Karpas-422 (cell line): ENCODE measurements around the gene DCANP1. TPM values are rescaled to one million over a fixed set of nuclear protein-coding genes. Genes with fewer than 3 reads are reported as not detected.

Source experiments
- DNase-seq: peaks from one replicate; pipeline ENCODE4 v3.0.0-alpha.2; 2015
- H2AFZ ChIP-seq: fragments of 200-600 bp; sonication (generic); 2 replicates; pipeline ENCODE4 v1.6.1; 2014; ENCODE audit warnings: antibody characterized with exemption, low read length, mixed read lengths
- H3K27ac ChIP-seq: fragments of 200-600 bp; sonication (generic); 2 replicates; pipeline ENCODE4 v1.5.1; 2014; ENCODE audit warnings: mild to moderate bottlenecking, low read length, moderate library complexity
- H3K27me3 ChIP-seq: fragments of 200-600 bp; sonication (generic); 2 replicates; pipeline ENCODE4 v1.6.1; 2014; ENCODE audit warnings: low read length, mixed read lengths
- H3K36me3 ChIP-seq: fragments of 200-600 bp; sonication (generic); 2 replicates; pipeline ENCODE4 v1.6.1; 2014; ENCODE audit warnings: low read length, mixed read lengths; ENCODE audit not compliant: insufficient read depth
- H3K4me1 ChIP-seq: fragments of 200-600 bp; sonication (generic); 2 replicates; pipeline ENCODE4 v1.6.1; 2014; ENCODE audit warnings: mild to moderate bottlenecking, low read length, mixed read lengths
- H3K4me2 ChIP-seq: fragments of 200-600 bp; sonication (generic); 2 replicates; pipeline ENCODE4 v1.6.1; 2014; ENCODE audit warnings: low read length, low read depth, mild to moderate bottlenecking; ENCODE audit not compliant: poor library complexity, severe bottlenecking
- H3K4me3 ChIP-seq: fragments of 200-600 bp; sonication (generic); 2 replicates; pipeline ENCODE4 v1.5.1; 2014; ENCODE audit warnings: mild to moderate bottlenecking, antibody characterized with exemption, low read length, mixed read lengths
- H3K79me2 ChIP-seq: fragments of 200-600 bp; sonication (generic); 2 replicates; pipeline ENCODE4 v1.6.1; 2014; ENCODE audit warnings: mild to moderate bottlenecking, low read length, mixed read lengths
- H3K9ac ChIP-seq: fragments of 200-600 bp; sonication (generic); 2 replicates; pipeline ENCODE4 v1.6.0; 2014; ENCODE audit warnings: low read length
- H3K9me2 ChIP-seq: fragments of 200-600 bp; sonication (generic), shearing (Covaris generic); replicated peaks from 2 replicates; pipeline ENCODE4 v1.6.0; 2014; ENCODE audit warnings: mild to moderate bottlenecking, low read length, moderate library complexity; ENCODE audit not compliant: insufficient read depth
- H3K9me3 ChIP-seq: fragments of 300-700, 200-600 bp; sonication (generic); 2 replicates; pipeline ENCODE4 v1.6.1; 2014; ENCODE audit warnings: low read length, mixed read lengths
- H4K20me1 ChIP-seq: fragments of 200-600 bp; sonication (generic); 2 replicates; pipeline ENCODE4 v1.6.1; 2014; ENCODE audit warnings: mild to moderate bottlenecking, antibody characterized with exemption, low read length, low read depth; ENCODE audit not compliant: insufficient read depth
- total RNA-seq: library from RNA; depleted of rRNA; stranded (reverse); fragments of >200 nt; shearing (Covaris generic); gene quantifications from 2 replicates; pipeline ENCODE4 v1.2.3, GENCODE V29; 2014; ENCODE audit warnings: low replicate concordance

The DCANP1 gene
- total RNA-seq, 1 experiment from 2014 or later, result not detected

DNA sequence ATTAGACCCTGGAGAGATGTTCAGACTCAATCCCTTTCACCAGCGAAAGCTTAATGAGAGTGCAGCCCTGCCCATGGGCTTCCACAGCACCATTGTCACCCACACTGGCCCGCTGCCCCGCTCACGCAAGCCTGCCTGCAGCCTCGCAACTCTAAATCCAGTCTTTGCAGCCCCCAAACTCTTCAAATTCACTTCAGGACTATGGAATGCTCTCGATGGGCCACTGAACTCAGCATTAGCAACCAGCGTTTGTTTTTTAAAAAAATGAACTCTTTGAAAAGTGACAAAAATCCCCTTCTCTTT is 17.1 kb downstream of the DCANP1 start:
- H3K36me3 ChIP-seq, result no peaks in the 10 kb centered on the region
- H3K9me2 ChIP-seq, result no peaks in the 10 kb centered on the region
- no peak overlapping the region for H3K27ac ChIP-seq
- H3K4me1 ChIP-seq, result no peaks in the 10 kb centered on the region
- peaks cover 3% of the 10 kb centered on the region; the same call in 1 of the 2 replicates for H3K9me3 ChIP-seq
- no peak for DNase-seq
- no peak overlapping the region for H3K4me2 ChIP-seq
- H3K9ac ChIP-seq, result no peak overlapping the region
- no peaks in the 10 kb centered on the region for H3K27me3 ChIP-seq
- H2AFZ ChIP-seq, result no peak overlapping the region
- no peak overlapping the region for H3K4me3 ChIP-seq
- no peaks in the 10 kb centered on the region for H3K79me2 ChIP-seq
- no peaks in the 10 kb centered on the region for H4K20me1 ChIP-seq

GRCh38 chr5:135429301-135430134 is 17.6 kb downstream of the DCANP1 start:
- Histone ChIP-seq H3K9me2 (no peaks in the 10 kb centered on the region), H3K79me2 (no peaks in the 10 kb centered on the region), H3K4me2 (no peak overlapping the region), H3K4me3 (no peak overlapping the region), H3K36me3 (no peaks in the 10 kb centered on the region), H3K4me1 (no peaks in the 10 kb centered on the region), H4K20me1 (no peaks in the 10 kb centered on the region), H3K9me3 (peaks cover 3% of the 10 kb centered on the region; the same call in 1 of the 2 replicates), H2AFZ (no peak overlapping the region), H3K27me3 (no peaks in the 10 kb centered on the region), H3K9ac (no peak overlapping the region), H3K27ac (no peak overlapping the region)
- DNase-seq, result no peak

- Histone ChIP-seq H3K27ac (no peak overlapping the region), H4K20me1 (no peaks in the 10 kb centered on the region), H3K27me3 (no peaks in the 10 kb centered on the region), H3K9ac (no peak overlapping the region), H3K4me1 (no peaks in the 10 kb centered on the region), H3K9me2 (no peaks in the 10 kb centered on the region), H3K9me3 (peaks cover 3% of the 10 kb centered on the region; the same call in 1 of the 2 replicates), H3K36me3 (no peaks in the 10 kb centered on the region), H3K4me3 (no peak overlapping the region), H3K79me2 (no peaks in the 10 kb centered on the region), H2AFZ (no peak overlapping the region), H3K4me2 (no peak overlapping the region)
- no peak for DNase-seq
Observed at GRCh38 chr5:135428586-135428985, 18.6 kb downstream of the DCANP1 start.

- Histone ChIP-seq H4K20me1 (no peaks in the 10 kb centered on the region), H3K27me3 (no peaks in the 10 kb centered on the region), H3K4me1 (no peaks in the 10 kb centered on the region), H3K9me3 (peaks cover 3% of the 10 kb centered on the region; the same call in 1 of the 2 replicates), H3K4me2 (no peak overlapping the region), H3K9me2 (no peaks in the 10 kb centered on the region), H3K9ac (no peak overlapping the region), H2AFZ (no peak overlapping the region), H3K79me2 (no peaks in the 10 kb centered on the region), H3K4me3 (no peak overlapping the region), H3K27ac (no peak overlapping the region), H3K36me3 (no peaks in the 10 kb centered on the region)
- DNase-seq, result peak; percentile 82
Observed at GRCh38 chr5:135426102-135427082, 20.8 kb downstream of the DCANP1 start.

DNA sequence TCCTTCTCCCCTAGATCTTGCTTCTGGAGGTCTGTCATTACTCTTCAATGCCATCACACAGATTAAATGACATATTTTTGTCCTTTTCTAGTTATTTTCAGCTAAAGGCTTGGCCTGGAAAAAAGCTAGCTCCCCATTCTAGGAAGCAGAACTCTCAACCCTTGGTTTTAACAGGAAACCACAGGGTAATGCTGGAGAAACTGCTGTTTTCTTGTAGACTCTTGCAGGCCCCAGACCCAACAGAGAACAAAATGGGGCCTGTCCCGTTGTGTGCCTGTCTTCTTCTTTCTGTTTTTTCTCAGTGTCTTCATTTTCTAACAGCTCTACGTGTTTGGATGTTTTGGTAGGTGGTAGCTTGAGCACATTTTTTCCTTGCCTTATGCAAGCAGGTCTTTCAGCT is 21.5 kb downstream of the DCANP1 start:
- H3K27ac ChIP-seq, result no peak overlapping the region
- H3K4me3 ChIP-seq, result no peak overlapping the region
- peaks cover 3% of the 10 kb centered on the region; the same call in 1 of the 2 replicates for H3K9me3 ChIP-seq
- H4K20me1 ChIP-seq, result no peaks in the 10 kb centered on the region
- DNase-seq, result no peak
- H3K4me2 ChIP-seq, result no peak overlapping the region
- H3K36me3 ChIP-seq, result no peaks in the 10 kb centered on the region
- H2AFZ ChIP-seq, result no peak overlapping the region
- no peaks in the 10 kb centered on the region for H3K4me1 ChIP-seq
- H3K27me3 ChIP-seq, result no peaks in the 10 kb centered on the region
- H3K9me2 ChIP-seq, result no peaks in the 10 kb centered on the region
- H3K9ac ChIP-seq, result no peak overlapping the region
- H3K79me2 ChIP-seq, result no peaks in the 10 kb centered on the region

GRCh38 chr5:135423846-135424168 is 23.3 kb downstream of the DCANP1 start:
- Histone ChIP-seq H3K4me2 (no peak overlapping the region), H3K27ac (no peak overlapping the region), H3K4me1 (no peaks in the 10 kb centered on the region), H3K79me2 (no peaks in the 10 kb centered on the region), H3K4me3 (no peak overlapping the region), H3K9me3 (peaks cover 3% of the 10 kb centered on the region; the same call in 1 of the 2 replicates), H3K27me3 (no peaks in the 10 kb centered on the region), H3K36me3 (no peaks in the 10 kb centered on the region), H4K20me1 (no peaks in the 10 kb centered on the region), H3K9ac (no peak overlapping the region), H3K9me2 (no peaks in the 10 kb centered on the region), H2AFZ (no peak overlapping the region)
- no peak for DNase-seq

DNA sequence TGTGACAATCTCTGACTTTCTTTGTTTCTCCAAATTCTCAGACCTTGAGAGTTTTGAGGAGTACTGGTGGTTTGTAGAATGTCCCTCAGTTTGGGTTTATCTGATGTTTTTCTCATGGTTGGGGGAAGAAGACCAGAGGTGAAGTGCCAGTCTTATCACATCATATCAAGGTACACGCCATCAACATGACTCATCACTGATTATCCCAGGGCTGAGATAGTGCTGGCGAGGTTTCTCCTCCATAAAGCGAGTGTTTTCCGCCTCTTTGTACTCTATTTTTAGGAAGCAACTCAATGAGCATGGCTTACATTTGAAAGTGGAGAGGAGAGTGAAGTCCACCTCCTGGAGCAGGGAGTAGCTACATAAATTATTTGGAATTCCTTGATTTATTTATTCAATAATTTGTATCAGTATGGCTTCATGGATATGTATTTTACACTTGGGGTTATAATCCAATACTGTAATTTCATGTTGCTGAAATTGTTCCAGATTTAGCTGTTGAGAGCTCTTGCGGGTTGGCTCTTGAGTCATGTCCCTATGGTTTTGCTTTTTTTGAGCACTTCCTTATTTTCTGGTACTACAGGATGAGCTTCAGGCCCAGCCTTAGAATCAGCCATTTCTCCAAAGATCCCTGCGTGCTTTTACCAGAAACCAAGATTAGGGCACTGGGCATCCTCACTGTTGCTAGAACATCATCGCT is 23.9 kb downstream of the DCANP1 start:
- Histone ChIP-seq H3K4me1 (no peaks in the 10 kb centered on the region), H3K27me3 (no peaks in the 10 kb centered on the region), H2AFZ (no peak overlapping the region), H3K9me3 (no peaks in the 10 kb centered on the region), H3K36me3 (no peaks in the 10 kb centered on the region), H4K20me1 (no peaks in the 10 kb centered on the region), H3K27ac (no peak overlapping the region), H3K79me2 (no peaks in the 10 kb centered on the region), H3K4me2 (no peak overlapping the region), H3K4me3 (no peak overlapping the region), H3K9ac (no peak overlapping the region), H3K9me2 (no peaks in the 10 kb centered on the region)
- no peak for DNase-seq

GRCh38 chr5:135422419-135422818 is 24.7 kb downstream of the DCANP1 start:
- Histone ChIP-seq H3K36me3 (no peaks in the 10 kb centered on the region), H3K4me2 (no peak overlapping the region), H3K9me3 (no peaks in the 10 kb centered on the region), H3K27ac (no peak overlapping the region), H3K4me1 (no peaks in the 10 kb centered on the region), H3K79me2 (no peaks in the 10 kb centered on the region), H3K4me3 (no peak overlapping the region), H2AFZ (no peak overlapping the region), H3K27me3 (no peaks in the 10 kb centered on the region), H3K9me2 (no peaks in the 10 kb centered on the region), H3K9ac (no peak overlapping the region), H4K20me1 (no peaks in the 10 kb centered on the region)
- no peak for DNase-seq
